Fibroblast of pulmonary artery (primary cell): ENCODE measurements around the gene TTC7B.

Experiments
- DNase-seq: peaks from one replicate; pipeline ENCODE4 v3.0.0-alpha.2; 2010; ENCODE audit warnings: low read depth
- H3K4me3 ChIP-seq: replicated peaks from 2 replicates; pipeline ENCODE4 v1.5.1; 2011; ENCODE audit warnings: low read depth, mild to moderate bottlenecking, control low read depth, low read length, moderate library complexity
- TF ChIP-seq, protein P1 (sequence below): IDR thresholded peaks from 2 replicates; pipeline ENCODE4 v1.5.1; 2011; ENCODE audit warnings: mild to moderate bottlenecking, control low read depth, low read length, inconsistent platforms; ENCODE audit errors: missing control alignments

Gene TTC7B

GRCh38 chr14:90777830-90778485 lies 38.3 kb downstream of the TTC7B start:
- H3K4me3 ChIP-seq, result no peak overlapping the region
- no peak for DNase-seq
- TF ChIP-seq, protein P1, sequence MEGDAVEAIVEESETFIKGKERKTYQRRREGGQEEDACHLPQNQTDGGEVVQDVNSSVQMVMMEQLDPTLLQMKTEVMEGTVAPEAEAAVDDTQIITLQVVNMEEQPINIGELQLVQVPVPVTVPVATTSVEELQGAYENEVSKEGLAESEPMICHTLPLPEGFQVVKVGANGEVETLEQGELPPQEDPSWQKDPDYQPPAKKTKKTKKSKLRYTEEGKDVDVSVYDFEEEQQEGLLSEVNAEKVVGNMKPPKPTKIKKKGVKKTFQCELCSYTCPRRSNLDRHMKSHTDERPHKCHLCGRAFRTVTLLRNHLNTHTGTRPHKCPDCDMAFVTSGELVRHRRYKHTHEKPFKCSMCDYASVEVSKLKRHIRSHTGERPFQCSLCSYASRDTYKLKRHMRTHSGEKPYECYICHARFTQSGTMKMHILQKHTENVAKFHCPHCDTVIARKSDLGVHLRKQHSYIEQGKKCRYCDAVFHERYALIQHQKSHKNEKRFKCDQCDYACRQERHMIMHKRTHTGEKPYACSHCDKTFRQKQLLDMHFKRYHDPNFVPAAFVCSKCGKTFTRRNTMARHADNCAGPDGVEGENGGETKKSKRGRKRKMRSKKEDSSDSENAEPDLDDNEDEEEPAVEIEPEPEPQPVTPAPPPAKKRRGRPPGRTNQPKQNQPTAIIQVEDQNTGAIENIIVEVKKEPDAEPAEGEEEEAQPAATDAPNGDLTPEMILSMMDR, result no peak

DNA sequence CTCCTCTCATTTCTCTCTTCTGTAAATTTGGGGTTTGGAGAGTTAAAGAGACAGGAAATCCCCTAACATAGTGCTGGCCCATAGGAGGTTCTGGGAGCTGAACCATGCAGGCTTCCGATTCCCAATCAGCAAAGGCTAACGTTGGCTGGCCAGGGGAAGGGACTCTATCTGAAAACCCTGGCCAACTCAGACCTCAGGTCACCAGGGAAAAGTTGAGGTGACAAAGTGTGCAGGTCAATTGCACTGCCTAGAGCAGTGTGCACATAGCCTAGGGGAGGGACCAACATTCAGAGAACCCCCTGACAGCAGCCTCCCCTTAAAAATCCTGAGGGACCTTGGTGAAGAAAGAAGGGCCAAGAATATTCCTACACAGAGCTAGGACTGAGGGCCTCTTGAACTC lies 38.9 kb downstream of the TTC7B start:
- H3K4me3 ChIP-seq, result no peak overlapping the region
- TF ChIP-seq, protein P1, result no peak
- no peak for DNase-seq

DNA sequence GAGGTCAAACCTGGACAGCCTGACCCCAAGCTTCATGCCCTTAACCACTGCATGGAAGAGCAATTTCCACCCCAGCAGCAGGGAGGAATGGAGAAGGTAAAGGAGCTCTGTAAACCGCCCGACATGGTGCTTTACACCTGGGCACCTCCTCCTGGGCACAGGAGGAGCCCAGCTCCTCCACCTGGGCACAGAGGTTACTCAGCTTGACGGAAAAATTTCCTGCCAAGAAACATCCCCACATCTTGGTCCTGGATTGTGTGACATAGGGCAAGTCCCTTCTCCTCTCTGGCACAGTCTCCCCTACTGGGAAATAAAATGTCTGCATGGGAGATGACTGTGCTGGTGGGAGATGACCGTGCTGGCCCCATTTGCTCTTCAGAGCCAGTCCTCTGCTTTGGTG lies 40.8 kb downstream of the TTC7B start:
- TF ChIP-seq, protein P1, result no peak
- DNase-seq, result no peak

DNA sequence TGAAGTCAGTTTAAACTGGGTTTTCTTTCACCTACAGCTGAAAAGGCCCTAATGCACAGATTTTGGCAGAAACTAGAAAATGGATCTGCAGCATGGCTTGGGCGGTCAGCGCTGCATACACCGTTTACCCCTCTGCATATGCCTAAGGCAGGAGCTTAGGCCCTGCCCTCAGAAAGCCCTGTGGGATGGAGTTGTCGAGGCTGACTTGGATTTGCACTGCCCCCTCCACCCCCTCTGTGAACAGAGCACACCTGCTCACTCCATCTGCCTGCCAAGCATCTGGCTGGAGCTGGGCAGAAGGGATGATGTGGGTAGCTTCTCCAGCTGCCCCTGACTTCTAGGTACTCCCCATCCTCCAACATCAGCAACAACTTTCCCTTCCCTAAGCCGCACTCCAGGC lies 41.9 kb downstream of the TTC7B start:
- H3K4me3 ChIP-seq, result no peak overlapping the region
- TF ChIP-seq, protein P1, result no peak
- DNase-seq, result no peak

More for the DNA sequence above, 40.8 kb downstream of the TTC7B start:
- H3K4me3 ChIP-seq, result no peak overlapping the region

DNA sequence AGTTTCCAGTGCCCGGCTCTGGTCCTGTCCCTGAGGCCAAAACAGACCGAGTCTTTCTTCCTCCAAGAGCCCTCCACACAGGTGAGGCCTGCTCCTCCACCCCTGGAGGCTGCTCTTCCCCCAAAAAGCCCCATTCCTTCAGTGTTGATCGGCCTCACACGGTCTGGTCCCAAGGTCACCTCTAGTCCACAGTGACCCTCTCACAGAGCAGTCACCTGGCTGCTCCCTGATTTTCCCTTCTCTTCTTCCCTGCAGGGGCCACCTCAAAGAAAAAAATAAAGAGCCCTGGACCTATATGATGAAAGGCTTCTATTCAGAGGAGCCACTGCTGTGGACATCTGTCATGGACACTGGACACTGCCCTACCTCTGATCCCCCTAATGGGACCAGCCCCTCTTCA lies 42.5 kb downstream of the TTC7B start:
- TF ChIP-seq, protein P1, result no peak
- DNase-seq, result no peak

GRCh38 chr14:90773196-90773486 lies 43.1 kb downstream of the TTC7B start:
- TF ChIP-seq, protein P1, result no peak
- DNase-seq, result no peak
- no peak overlapping the region for H3K4me3 ChIP-seq

More for the DNA sequence above, 42.5 kb downstream of the TTC7B start:
- H3K4me3 ChIP-seq, result no peak overlapping the region

DNA sequence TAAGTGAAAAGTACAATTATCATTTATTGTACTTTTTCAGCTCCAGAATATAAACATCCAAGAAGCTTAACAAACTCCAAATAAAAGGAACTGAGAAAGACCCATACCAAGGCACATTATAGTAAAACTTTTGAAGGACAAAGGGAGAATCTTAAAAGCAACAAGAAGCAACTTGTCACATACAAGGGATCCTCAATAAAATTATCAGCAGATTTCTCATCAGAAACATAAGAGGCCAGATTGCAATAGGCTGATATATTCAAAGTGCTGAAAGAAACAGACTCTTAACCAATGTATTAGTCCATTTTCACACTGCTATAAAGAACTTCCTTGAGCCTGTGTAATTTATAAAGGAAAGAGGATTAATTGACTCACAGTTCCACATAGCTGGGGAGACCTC lies 48.3 kb downstream of the TTC7B start:
- no peak overlapping the region for H3K4me3 ChIP-seq
- TF ChIP-seq, protein P1, result no peak
- DNase-seq, result no peak
